ENCODE data around the gene KLHL40. TPM values are rescaled to one million over a fixed set of nuclear protein-coding genes. Genes with fewer than 3 reads are reported as not detected.

The KLHL40 gene
- total and polyA plus RNA-seq, 9 donors: not detected

DNA sequence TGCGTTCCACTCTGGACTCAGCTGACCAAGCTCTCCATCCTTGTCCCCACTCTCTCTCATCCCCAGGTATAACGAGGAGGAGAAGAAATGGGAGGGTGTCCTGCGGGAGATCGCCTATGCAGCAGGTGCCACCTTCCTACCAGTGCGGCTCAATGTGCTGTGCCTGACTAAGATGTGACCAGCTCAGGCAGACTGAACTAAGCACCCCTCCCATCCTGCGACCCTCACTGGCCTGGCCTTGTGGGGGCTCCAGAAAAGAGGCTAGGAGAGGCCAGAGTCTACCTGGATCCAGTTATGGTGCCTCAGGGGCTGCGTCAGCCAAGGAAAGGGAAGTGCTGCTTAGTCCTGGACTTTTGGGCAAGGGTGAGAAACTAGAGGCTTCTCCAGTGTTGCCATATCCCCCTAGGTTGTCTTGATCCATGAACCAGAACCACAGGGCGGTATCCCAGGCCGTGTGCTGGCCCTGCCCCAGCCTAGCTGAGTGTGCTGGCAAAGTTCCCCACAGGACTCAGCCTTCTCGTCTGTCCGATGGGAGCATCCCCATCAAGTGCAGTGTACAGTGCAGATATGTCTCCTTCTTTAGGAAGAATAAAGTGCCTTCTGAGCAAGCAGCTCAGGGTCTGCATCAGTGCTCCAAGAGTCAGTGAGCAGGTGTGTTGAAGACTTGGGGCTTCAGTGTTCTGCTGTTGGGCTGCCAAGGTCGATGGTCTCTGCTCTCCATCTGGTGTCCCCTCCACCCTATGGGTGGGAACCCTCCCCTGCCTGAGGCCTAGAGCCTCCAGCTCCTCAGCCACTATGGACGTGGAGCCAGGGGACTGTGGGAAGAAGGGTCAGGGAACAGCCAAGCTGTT lies 6.7 kb downstream of the KLHL40 start:
- peak in 2 of 5 donors; percentile 3 to 6 for DNase-seq
- no peaks in the 10 kb centered on the region for H3K4me1 ChIP-seq (ENCODE audit: insufficient read depth)
- no peaks in the 10 kb centered on the region for H3K27me3 ChIP-seq
- H3K36me3 ChIP-seq: no peaks in the 10 kb centered on the region
- H3K9me3 ChIP-seq: no peaks in the 10 kb centered on the region
- no peak overlapping the region for H3K27ac ChIP-seq
- 74 to 75% (median 75%) methylated on average over 13 of the region's 13 CpGs for WGBS, 3 donors
- intact Hi-C loops (cut with DNase I): no loop called here
- H3K4me3 ChIP-seq: no peak overlapping the region
- TF ChIP-seq POLR2A (IDR thresholded peaks at IDR 0.05): no peak

DNA sequence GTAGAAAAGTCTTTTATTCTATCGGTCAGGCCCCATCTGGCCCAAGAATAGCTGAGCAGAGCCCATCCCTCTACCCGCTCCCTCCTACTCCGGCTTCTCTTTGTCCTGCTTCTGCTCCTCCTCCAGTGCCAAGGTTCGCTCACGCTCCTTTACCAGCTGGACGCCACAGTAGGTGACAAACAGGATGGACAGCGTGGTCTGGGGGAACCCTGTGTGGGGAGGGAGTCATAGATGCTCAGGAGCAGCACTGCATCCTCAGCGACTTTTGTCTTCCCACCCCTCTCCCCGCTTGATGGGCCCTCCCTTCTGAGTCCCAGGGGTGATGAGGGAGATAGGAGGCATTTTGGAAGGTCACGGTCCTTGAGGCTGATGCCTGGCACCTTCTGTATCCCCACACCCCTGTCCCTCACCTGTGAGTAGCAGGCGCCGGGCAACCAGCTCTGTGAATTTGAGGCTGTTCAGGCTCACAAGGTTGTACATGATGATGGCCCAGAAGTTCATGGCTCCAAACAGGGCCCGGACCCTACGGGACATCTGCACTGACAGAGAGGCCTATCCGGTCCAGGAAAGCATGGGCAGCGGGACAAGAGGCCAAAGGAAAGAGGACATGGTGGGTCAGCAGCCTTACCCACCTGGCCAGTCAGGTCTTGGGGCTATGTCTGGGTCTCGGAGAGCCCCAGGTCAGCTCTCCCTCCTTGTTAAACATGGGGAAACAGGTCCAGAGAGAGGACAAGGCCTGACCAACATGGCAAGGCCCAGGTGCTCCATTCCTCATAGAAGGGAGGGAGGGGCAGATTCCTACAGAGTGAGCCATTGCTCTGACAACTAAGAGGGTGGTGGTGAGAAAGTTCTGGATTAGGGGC lies 7.6 kb downstream of the KLHL40 start:
- intact Hi-C loops (cut with DNase I): no loop called here
- Histone ChIP-seq H3K27me3 (no peaks in the 10 kb centered on the region), H3K4me3 (no peak overlapping the region), H3K36me3 (no peaks in the 10 kb centered on the region), H3K27ac (no peak overlapping the region), H3K4me1 (ENCODE audit: insufficient read depth) (no peaks in the 10 kb centered on the region), H3K9me3 (no peaks in the 10 kb centered on the region)
- peak in 2 of 5 donors; percentile 5 to 9 for DNase-seq
- 85 to 87% (median 87%) methylated on average over 17 of the region's 17 CpGs for WGBS, 3 donors
- TF ChIP-seq EP300 (IDR thresholded peaks at IDR 0.05): no peak
- TF ChIP-seq, protein P1, sequence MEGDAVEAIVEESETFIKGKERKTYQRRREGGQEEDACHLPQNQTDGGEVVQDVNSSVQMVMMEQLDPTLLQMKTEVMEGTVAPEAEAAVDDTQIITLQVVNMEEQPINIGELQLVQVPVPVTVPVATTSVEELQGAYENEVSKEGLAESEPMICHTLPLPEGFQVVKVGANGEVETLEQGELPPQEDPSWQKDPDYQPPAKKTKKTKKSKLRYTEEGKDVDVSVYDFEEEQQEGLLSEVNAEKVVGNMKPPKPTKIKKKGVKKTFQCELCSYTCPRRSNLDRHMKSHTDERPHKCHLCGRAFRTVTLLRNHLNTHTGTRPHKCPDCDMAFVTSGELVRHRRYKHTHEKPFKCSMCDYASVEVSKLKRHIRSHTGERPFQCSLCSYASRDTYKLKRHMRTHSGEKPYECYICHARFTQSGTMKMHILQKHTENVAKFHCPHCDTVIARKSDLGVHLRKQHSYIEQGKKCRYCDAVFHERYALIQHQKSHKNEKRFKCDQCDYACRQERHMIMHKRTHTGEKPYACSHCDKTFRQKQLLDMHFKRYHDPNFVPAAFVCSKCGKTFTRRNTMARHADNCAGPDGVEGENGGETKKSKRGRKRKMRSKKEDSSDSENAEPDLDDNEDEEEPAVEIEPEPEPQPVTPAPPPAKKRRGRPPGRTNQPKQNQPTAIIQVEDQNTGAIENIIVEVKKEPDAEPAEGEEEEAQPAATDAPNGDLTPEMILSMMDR (IDR thresholded peaks at IDR 0.05): no peak

DNA sequence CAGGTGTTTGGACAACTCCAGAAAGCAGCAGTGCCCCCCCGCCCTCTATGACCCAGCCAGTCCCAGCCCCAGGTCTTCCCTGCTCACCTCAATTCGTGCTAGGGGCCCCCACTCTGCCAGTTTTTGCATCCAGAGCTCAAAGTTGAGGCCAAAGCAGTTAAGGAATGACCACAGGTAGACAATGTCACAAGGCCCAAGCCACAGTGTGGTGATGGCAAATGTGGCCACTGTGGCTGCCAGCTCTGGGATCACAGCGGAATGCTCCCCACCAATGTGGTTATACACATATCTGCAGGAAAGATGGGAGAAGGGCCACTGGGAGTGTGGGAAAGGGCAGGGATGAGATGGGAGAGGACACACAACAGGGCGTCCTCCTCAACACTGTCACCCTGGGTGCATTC lies 8.2 kb downstream of the KLHL40 start:
- peak in 2 of 5 donors; percentile 3 for DNase-seq
- Histone ChIP-seq H3K4me1 (ENCODE audit: insufficient read depth) (no peaks in the 10 kb centered on the region), H3K27me3 (no peaks in the 10 kb centered on the region), H3K9me3 (no peaks in the 10 kb centered on the region), H3K36me3 (no peaks in the 10 kb centered on the region), H3K4me3 (no peak overlapping the region), H3K27ac (no peak overlapping the region)
- WGBS, 3 donors: 78 to 84% (median 82%) methylated on average over 4 of the region's 4 CpGs
- TF ChIP-seq POLR2A (IDR thresholded peaks at IDR 0.05) (no peak), EP300 (IDR thresholded peaks at IDR 0.05) (no peak)
- TF ChIP-seq, protein P1 (IDR thresholded peaks at IDR 0.05): no peak
- intact Hi-C loops (cut with DNase I): no loop called here

DNA sequence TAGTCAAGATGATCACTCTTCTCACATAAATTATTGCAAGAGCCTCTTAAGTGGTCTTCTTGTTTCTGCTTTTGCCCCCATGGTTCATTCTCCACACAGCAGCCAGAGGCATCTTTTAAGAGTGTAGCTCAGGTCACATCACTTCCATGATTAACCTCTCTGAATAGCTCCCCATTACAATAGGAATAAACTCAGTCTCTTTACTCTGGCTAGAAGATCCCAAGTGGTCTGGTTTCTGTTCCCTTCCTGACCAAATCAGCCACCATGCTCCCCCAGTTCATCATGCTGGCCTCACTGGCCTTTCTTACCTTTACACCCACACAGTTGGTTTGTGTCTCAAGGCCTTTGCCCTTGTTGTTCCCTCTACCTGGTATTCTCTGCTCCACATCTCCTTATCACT lies 9.0 kb downstream of the KLHL40 start:
- Histone ChIP-seq H3K36me3 (no peaks in the 10 kb centered on the region), H3K4me3 (no peak overlapping the region), H3K9me3 (no peaks in the 10 kb centered on the region), H3K27me3 (no peaks in the 10 kb centered on the region), H3K27ac (no peak overlapping the region), H3K4me1 (ENCODE audit: insufficient read depth) (no peaks in the 10 kb centered on the region)
- intact Hi-C loops (cut with DNase I): no loop called here
- DNase-seq: peak in 1 of 5 donors; percentile 1
- no peak for TF ChIP-seq POLR2A (IDR thresholded peaks at IDR 0.05)
- TF ChIP-seq, protein P1 (IDR thresholded peaks at IDR 0.05): no peak
- no peak for TF ChIP-seq EP300 (IDR thresholded peaks at IDR 0.05)
